ENCODE measurements around the gene MRPL17.

DNA sequence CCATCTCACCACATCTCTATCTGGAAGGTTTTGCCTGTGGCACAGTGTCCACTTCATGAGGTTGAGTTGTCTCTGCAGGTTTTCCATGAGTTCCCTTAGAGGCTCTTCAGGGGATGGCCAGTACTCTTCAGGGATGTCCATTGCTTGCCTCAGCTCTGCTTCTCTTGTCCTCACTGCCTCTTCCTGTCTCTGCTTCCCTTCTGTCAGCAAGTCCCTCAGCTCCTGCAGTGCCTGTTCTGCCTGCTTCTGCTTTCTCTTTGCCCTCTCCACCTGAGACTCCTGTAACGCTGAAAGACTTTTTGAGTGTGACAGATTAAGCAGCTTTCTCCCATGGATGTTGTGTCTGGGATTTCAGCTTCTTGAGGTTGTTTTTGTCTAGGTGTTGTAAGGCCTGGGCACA, 38.2 kb upstream of the MRPL17 start:
- TF ChIP-seq, protein P1, sequence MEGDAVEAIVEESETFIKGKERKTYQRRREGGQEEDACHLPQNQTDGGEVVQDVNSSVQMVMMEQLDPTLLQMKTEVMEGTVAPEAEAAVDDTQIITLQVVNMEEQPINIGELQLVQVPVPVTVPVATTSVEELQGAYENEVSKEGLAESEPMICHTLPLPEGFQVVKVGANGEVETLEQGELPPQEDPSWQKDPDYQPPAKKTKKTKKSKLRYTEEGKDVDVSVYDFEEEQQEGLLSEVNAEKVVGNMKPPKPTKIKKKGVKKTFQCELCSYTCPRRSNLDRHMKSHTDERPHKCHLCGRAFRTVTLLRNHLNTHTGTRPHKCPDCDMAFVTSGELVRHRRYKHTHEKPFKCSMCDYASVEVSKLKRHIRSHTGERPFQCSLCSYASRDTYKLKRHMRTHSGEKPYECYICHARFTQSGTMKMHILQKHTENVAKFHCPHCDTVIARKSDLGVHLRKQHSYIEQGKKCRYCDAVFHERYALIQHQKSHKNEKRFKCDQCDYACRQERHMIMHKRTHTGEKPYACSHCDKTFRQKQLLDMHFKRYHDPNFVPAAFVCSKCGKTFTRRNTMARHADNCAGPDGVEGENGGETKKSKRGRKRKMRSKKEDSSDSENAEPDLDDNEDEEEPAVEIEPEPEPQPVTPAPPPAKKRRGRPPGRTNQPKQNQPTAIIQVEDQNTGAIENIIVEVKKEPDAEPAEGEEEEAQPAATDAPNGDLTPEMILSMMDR (IDR thresholded peaks at IDR 0.05; ENCODE audit: low read depth, low read length) = no peak
- no peak for TF ChIP-seq EZH2phosphoT487 (IDR thresholded peaks at IDR 0.05; ENCODE audit: low read depth)

All from OCI-LY3 (cell line).